Colonic mucosa (tissue), 4 donors: ENCODE measurements around the gene SPECC1L. TPM values are rescaled to one million over a fixed set of nuclear protein-coding genes. Genes with fewer than 3 reads are reported as not detected.

Experiments used
- DNase-seq: peaks from one replicate; pipeline ENCODE4 v3.0.0-alpha.2; 2020
- H3K27ac ChIP-seq: fragments of 200-600 bp; one replicate; pipeline ENCODE4 v1.8.0; 2021
- H3K27me3 ChIP-seq: fragments of 200-600 bp; one replicate; pipeline ENCODE4 v1.8.0; 2021
- H3K36me3 ChIP-seq: fragments of 200-600 bp; one replicate; pipeline ENCODE4 v1.8.0; 2021
- H3K4me1 ChIP-seq: fragments of 200-600 bp; one replicate; pipeline ENCODE4 v1.8.0; 2021; ENCODE audit warnings: mild to moderate bottlenecking
- H3K4me3 ChIP-seq: fragments of 200-600 bp; one replicate; pipeline ENCODE4 v1.8.0; 2021
- H3K9ac ChIP-seq, 2 donors: one replicate each; pipeline ENCODE4 v1.7.0; 2013; ENCODE audit warnings: control low read depth in 2 of 2, low read depth in 2 of 2, low read length in 2 of 2
- H3K9me3 ChIP-seq: fragments of 200-600 bp; one replicate; pipeline ENCODE4 v1.8.0; 2021
- CTCF ChIP-seq: fragments of 200-600 bp; IDR thresholded peaks from one replicate; pipeline ENCODE4 v1.8.0; 2022; ENCODE audit warnings: antibody characterized with exemption, mild to moderate bottlenecking
- intact Hi-C: fragments of 100-400 bp; cut with DNase I; formaldehyde crosslinking; loops from one replicate; pipeline ENCODE4 v1.14.1; 2022
- total RNA-seq, 2 donors: library from RNA; stranded (reverse); fragmentation: NEBNext Ultra II Directional in 1 of 2; extraction: Animal tissue kit (Norgen Biotek cat#: 25700) in 1 of 2; gene quantifications; one replicate each; pipeline ENCODE4 v1.2.1, GENCODE V29; 2021
- donor health status: healthy.
- donor health status: DM: no; HTN: no; CAD: no.
- donor health status: DM: no; HTN: no; CAD: no.

Gene SPECC1L
- total RNA-seq, 2 donors from 2014 or later, result 45.3 to 55.3 TPM

DNA sequence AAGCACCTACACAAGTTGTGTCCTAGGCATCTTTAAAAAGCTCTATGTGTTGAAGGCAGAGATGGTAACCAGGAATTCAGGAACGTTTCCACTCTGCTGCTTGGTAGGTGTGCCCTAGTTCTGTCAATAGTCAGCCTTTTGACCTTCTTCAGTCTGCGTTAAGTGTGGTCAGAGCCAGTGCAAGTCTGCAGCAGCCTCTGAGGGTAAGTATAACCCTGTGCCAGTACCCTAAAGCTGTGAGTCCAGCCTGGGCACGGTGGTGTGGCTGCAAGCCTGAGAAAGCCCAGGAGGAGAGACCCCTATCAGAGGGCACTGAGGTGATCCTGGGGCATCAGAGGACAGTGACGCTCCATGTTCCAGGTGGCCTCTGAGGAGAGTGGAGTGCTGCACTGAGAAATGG, 80.0 kb downstream of the SPECC1L start:
- TF ChIP-seq CTCF, result no peak
- Histone ChIP-seq H3K27ac (no peak overlapping the region), H3K9me3 (no peaks in the 10 kb centered on the region), H3K4me3 (no peak overlapping the region), H3K36me3 (no peaks in the 10 kb centered on the region), H3K4me1 (no peaks in the 10 kb centered on the region), H3K27me3 (no peaks in the 10 kb centered on the region), H3K9ac (no peak overlapping the region)
- intact Hi-C loops, result no loop called here
- no peak for DNase-seq

GRCh38 chr22:24353121-24353520, 82.5 kb downstream of the SPECC1L start:
- Histone ChIP-seq H3K9me3 (no peaks in the 10 kb centered on the region), H3K27me3 (no peaks in the 10 kb centered on the region), H3K9ac (no peak overlapping the region), H3K27ac (no peak overlapping the region), H3K4me3 (no peak overlapping the region), H3K36me3 (no peaks in the 10 kb centered on the region), H3K4me1 (no peaks in the 10 kb centered on the region)
- no peak for DNase-seq
- intact Hi-C loops, result no loop called here
- TF ChIP-seq CTCF, result no peak

DNA sequence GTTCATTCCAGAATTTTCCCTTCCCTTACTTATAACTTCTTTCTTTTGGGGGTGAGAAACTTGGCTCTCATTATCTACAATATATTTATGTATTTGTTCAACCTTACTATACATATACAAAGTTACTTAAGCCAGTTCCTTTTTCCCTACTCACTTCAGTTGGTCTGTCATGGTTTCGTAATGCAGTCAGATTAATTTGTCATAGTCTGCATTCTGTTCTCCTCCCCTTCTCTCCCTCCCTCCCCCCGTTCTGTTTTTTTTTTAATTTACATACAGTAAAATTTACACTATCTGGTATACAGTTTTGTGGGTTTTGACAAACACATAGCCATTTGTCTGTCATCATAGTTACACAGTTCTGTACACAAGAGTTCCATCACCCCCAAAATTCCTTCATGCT, 84.9 kb downstream of the SPECC1L start:
- TF ChIP-seq CTCF, result no peak
- H3K36me3 ChIP-seq, result no peaks in the 10 kb centered on the region

DNA sequence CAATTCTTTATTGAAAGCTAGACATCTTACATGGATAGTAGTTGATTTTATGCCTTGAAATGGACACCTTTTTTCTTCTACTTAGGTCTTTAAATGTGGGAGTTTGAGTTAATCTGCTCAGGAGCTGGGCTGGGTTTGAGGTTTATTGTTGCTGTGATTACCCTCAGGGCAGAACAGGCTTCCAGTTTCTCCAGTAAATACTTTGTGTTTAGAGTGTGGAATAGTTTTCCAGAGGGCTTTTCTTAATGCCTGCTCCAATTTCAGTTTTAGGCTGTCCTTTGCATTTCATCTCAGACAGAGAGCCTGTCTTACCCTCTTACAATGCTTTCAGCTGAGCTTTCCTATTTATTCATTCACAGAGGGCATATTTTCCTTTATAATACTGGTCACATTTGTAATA, 86.9 kb downstream of the SPECC1L start:
- no peaks in the 10 kb centered on the region for H3K36me3 ChIP-seq
- no peaks in the 10 kb centered on the region for H3K27me3 ChIP-seq
- no peak overlapping the region for H3K4me3 ChIP-seq
- H3K9me3 ChIP-seq, result no peaks in the 10 kb centered on the region
- H3K9ac ChIP-seq, result no peak overlapping the region
- H3K4me1 ChIP-seq, result peaks cover 3% of the 10 kb centered on the region
- TF ChIP-seq CTCF, result no peak
- no peak for DNase-seq
- intact Hi-C loops, result no loop called here
- no peak overlapping the region for H3K27ac ChIP-seq

More for the DNA sequence above, 84.9 kb downstream of the SPECC1L start:
- H3K9ac ChIP-seq, result no peak overlapping the region
- DNase-seq, result no peak
- no peaks in the 10 kb centered on the region for H3K27me3 ChIP-seq
- H3K4me3 ChIP-seq, result no peak overlapping the region
- H3K9me3 ChIP-seq, result no peaks in the 10 kb centered on the region
- intact Hi-C loops, result no loop called here
- H3K27ac ChIP-seq, result no peak overlapping the region
- H3K4me1 ChIP-seq, result peaks cover 3% of the 10 kb centered on the region

DNA sequence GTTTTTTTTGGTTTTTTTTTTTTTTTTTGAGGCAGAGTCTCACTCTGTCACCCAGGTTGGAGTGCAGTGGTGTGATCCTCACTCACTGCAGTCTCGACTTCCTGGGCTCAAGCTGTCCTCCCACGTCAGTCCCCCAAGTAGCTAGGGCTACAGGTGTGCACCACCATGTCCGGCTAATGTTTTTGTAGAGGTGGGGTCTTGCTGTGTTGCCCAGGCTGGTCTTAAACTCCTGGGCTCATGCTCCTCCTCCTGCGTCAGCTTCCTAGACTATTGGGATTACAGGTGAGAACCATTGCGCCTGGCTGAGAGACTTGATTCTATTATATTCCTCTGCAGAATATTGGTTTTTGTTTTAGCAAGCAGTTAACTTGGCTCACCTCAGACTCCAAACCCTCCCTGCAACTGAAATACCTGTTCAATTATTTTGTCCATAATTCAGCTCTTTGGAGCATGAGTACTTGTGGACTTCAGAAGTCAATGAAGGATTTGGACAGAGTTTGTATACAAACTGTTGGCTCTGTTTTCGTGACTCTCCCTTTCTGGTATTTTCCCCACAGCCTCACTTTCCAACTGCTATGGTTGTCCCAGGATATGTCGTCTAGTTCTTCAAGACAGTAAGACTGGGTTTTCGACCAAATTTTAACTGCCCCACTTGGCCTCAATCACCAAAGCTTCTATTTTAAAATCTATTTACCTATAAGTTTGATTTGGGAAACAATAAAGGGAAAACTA, 87.6 kb downstream of the SPECC1L start:
- DNase-seq, result no peak
- Histone ChIP-seq H3K4me3 (no peak overlapping the region), H3K4me1 (peaks cover 3% of the 10 kb centered on the region), H3K9me3 (no peaks in the 10 kb centered on the region), H3K9ac (no peak overlapping the region), H3K27me3 (no peaks in the 10 kb centered on the region), H3K27ac (no peak overlapping the region), H3K36me3 (no peaks in the 10 kb centered on the region)
- intact Hi-C loops, result no loop called here
- no peak for TF ChIP-seq CTCF
